HepG2 (cell line): ENCODE measurements around the gene CDH2. TPM values are rescaled to one million over a fixed set of nuclear protein-coding genes. Genes with fewer than 3 reads are reported as not detected.

Experiments
- ATAC-seq: fragments of 200-7000 bp; cut with Tn5 transposase; 3 replicates; pipeline ENCODE4 v1.9.1; 2020; ENCODE audit warnings: mild to moderate bottlenecking, moderate library complexity
- BruUV-seq: library from RNA; stranded (reverse); fragments of 400-500 nt; replicated peaks from 2 replicates; lab custom pipeline; 2021; lab: Mats Ljungman, UMichigan
- CTCF ChIA-PET: fragments of 300-600 bp; formaldehyde crosslinking; extraction: SDS; loops from one replicate; lab custom pipeline; 2021; ENCODE audit warnings: low total read pairs, inconsistent platforms, low intra/inter-chr PET ratio; lab: Yijun Ruan, JAX
- POLR2A ChIA-PET: fragments of 350-600 bp; sonication (Branson Sonifier 250); formaldehyde crosslinking; loops from one replicate; lab custom pipeline; 2020; ENCODE audit warnings: antibody characterized with exemption, inconsistent platforms; lab: Yijun Ruan, JAX
- DNase-seq: peaks from one replicate; pipeline ENCODE4 v3.0.0-alpha.2; 2015; ENCODE audit warnings: low spot score
- FAIRE-seq: peaks from 3 replicates; lab custom pipeline; 2011; peaks lifted over from hg19 to GRCh38; lab: Jason Lieb, UNC
- H2AFZ ChIP-seq: one replicate; pipeline ENCODE4 v1.6.1; 2011; ENCODE audit warnings: low read length, inconsistent platforms
- H3K27ac ChIP-seq: fragments of 300-600 bp; 3 replicates; pipeline ENCODE4 v1.8.0; 2011; ENCODE audit warnings: mixed run types, mild to moderate bottlenecking, mixed read lengths, low read length, inconsistent platforms; ENCODE audit not compliant: insufficient read depth; ENCODE audit errors: extremely low read length
- H3K27me3 ChIP-seq, 2 experiments: fragments of 200-600 bp in 1 of 2; 2 replicates in 1 of 2; 3 replicates in 1 of 2; pipeline versions ENCODE4 v1.6.0 to v1.8.0; 2011; ENCODE audit warnings: low read length in 2 of 2, mild to moderate bottlenecking in 2 of 2, moderate library complexity in 2 of 2, inconsistent platforms in 1 of 2; ENCODE audit not compliant: insufficient read depth in 2 of 2, control insufficient read depth in 1 of 2
- H3K36me3 ChIP-seq, 2 experiments: fragments of 200-600 bp in 1 of 2; replicated peaks in 1 of 2; 2 replicates in 1 of 2; 3 replicates in 1 of 2; pipeline versions ENCODE4 v1.5.1 to v1.8.0; 2011; ENCODE audit warnings: low read length in 2 of 2, inconsistent platforms in 1 of 2; ENCODE audit not compliant: insufficient read depth in 2 of 2, control insufficient read depth in 1 of 2
- H3K4me1 ChIP-seq: 2 replicates; pipeline ENCODE4 v1.5.1; 2012; ENCODE audit warnings: low read length, inconsistent platforms; ENCODE audit not compliant: insufficient read depth
- H3K4me2 ChIP-seq: 2 replicates; pipeline ENCODE4 v1.6.0; 2011; ENCODE audit warnings: low read depth, low read length, inconsistent platforms
- H3K4me3 ChIP-seq, 3 experiments: fragments of 200-600 bp in 1 of 3; sonication (generic), shearing (Covaris generic) in 1 of 3; replicated peaks in 1 of 3; 2 replicates each; pipeline ENCODE4 v1.5.1; 2011 to 2016; ENCODE audit warnings: low read length in 3 of 3, inconsistent platforms in 2 of 3, low read depth in 2 of 3, mild to moderate bottlenecking in 2 of 3, control low read depth in 1 of 3, mixed read lengths in 1 of 3; ENCODE audit not compliant: insufficient read depth in 1 of 3
- H3K79me2 ChIP-seq: one replicate; pipeline ENCODE4 v1.6.1; 2011; ENCODE audit warnings: low read length, inconsistent platforms; ENCODE audit not compliant: insufficient read depth
- H3K9ac ChIP-seq: 2 replicates; pipeline ENCODE4 v1.6.0; 2011; ENCODE audit warnings: mild to moderate bottlenecking, low read depth, low read length, inconsistent platforms; ENCODE audit not compliant: insufficient read depth
- H3K9me3 ChIP-seq: 2 replicates; pipeline ENCODE4 v1.5.1; 2012; ENCODE audit warnings: mild to moderate bottlenecking, low read length
- H4K20me1 ChIP-seq: 2 replicates; pipeline ENCODE4 v1.6.0; 2011; ENCODE audit warnings: inconsistent platforms, mild to moderate bottlenecking, low read length, moderate library complexity; ENCODE audit not compliant: insufficient read depth
- EP300 ChIP-seq, 3 experiments: sonication (generic) in 1 of 3; formaldehyde crosslinking in 1 of 3; IDR thresholded peaks; 2 replicates each; pipeline versions ENCODE4 v1.5.1 to v1.6.1; 2011 to 2020; ENCODE audit warnings: low read depth in 2 of 3, low read length in 2 of 3, borderline replicate concordance in 1 of 3, improper control_type of control experiment in 1 of 3, mild to moderate bottlenecking in 1 of 3, missing genetic modification reagents in 1 of 3, moderate library complexity in 1 of 3
- FOXA1 ChIP-seq, 2 experiments: fragments of 450-650 bp in 1 of 2; sonication (generic) in 1 of 2; formaldehyde crosslinking in 1 of 2; IDR thresholded peaks; 2 replicates each; pipeline versions ENCODE4 v1.4.0 to v1.6.1; 2016 to 2020; ENCODE audit warnings: missing genetic modification reagents in 1 of 2
- ISL2 ChIP-seq: sonication (generic); formaldehyde crosslinking; IDR thresholded peaks from 2 replicates; pipeline ENCODE4 v1.5.0; 2020; ENCODE audit warnings: missing genetic modification reagents
- MAFF ChIP-seq: IDR thresholded peaks from 2 replicates; pipeline ENCODE4 v1.6.1; 2011; ENCODE audit warnings: low read depth, low read length, improper control_type of control experiment
- MAFK ChIP-seq, 2 experiments: IDR thresholded peaks in 1 of 2; conservative IDR thresholded peaks in 1 of 2; 2 replicates each; pipeline ENCODE4 v1.6.1; 2011; ENCODE audit warnings: improper control_type of control experiment in 2 of 2, low read length in 2 of 2
- NCOA2 ChIP-seq: sonication (generic); formaldehyde crosslinking; IDR thresholded peaks from 2 replicates; pipeline ENCODE4 v1.8.0; 2022; ENCODE audit warnings: inconsistent platforms
- PPARG ChIP-seq: conservative IDR thresholded peaks from 2 replicates; pipeline ENCODE4 v1.6.1; 2016; ENCODE audit warnings: missing biosample characterization, missing genetic modification reagents
- SETDB1 ChIP-seq: sonication (generic); formaldehyde crosslinking; IDR thresholded peaks from 2 replicates; pipeline ENCODE4 v1.5.1; 2020; ENCODE audit warnings: missing genetic modification reagents, mild to moderate bottlenecking, borderline replicate concordance
- SIN3A ChIP-seq: IDR thresholded peaks from 2 replicates; pipeline ENCODE4 v1.6.1; 2011; ENCODE audit warnings: low read depth, mild to moderate bottlenecking, control low read depth, low read length, borderline replicate concordance
- SKIL ChIP-seq: sonication (generic); formaldehyde crosslinking; IDR thresholded peaks from 2 replicates; pipeline ENCODE4 v1.8.0; 2022; ENCODE audit warnings: missing genetic modification reagents, mild to moderate bottlenecking, moderate library complexity, borderline replicate concordance
- TCF7 ChIP-seq: sonication (generic); IDR thresholded peaks from 2 replicates; pipeline ENCODE4 v1.6.1; 2016; ENCODE audit warnings: antibody characterized with exemption, low read depth
- ZNF160 ChIP-seq: sonication (generic); formaldehyde crosslinking; IDR thresholded peaks from 2 replicates; pipeline ENCODE4 v1.8.0; 2022; ENCODE audit warnings: mild to moderate bottlenecking, inconsistent platforms, missing genetic modification reagents
- ZNF263 ChIP-seq: sonication (generic); formaldehyde crosslinking; IDR thresholded peaks from 2 replicates; pipeline ENCODE4 v1.4.0; 2020; ENCODE audit warnings: missing genetic modification reagents
- WGBS: methylation state at CpG from one replicate; pipeline ENCODE4 v1.1.6; 2017; ENCODE audit warnings: low lambda C conversion rate; 5-methylcytosine and 5-hydroxymethylcytosine counted together
- in situ Hi-C: cut with HindIII; loops from 2 replicates; pipeline ENCODE4 v1.10.0; 2017; ENCODE audit warnings: low pct_unique_long_range_greater_than_20kb; ENCODE audit not compliant: extremely low pct_ligation_motif_present
- intact Hi-C: fragments of 100-400 bp; cut with micrococcal nuclease; formaldehyde crosslinking; loops from one replicate; pipeline ENCODE4 v1.10.0; 2022; ENCODE audit not compliant: unreplicated experiment
- polyA plus RNA-seq, 8 experiments: library from polyadenylated mRNA; depleted of rRNA in 3 of 8; stranded (reverse) in 7 of 8; unstranded in 1 of 8; fragments of >200 nt; fragmentation: Illumina TruSeq in 4 of 8; extraction: Trizol in 4 of 8; gene quantifications; 2 replicates each; pipeline versions ENCODE4 v1.2.1 to v1.2.3, GENCODE V29; 2011 to 2016; ENCODE audit warnings: low read depth in 4 of 8, missing spikeins in 1 of 8, mixed read lengths in 1 of 8; ENCODE audit not compliant: insufficient read depth in 1 of 8
- total RNA-seq, 5 experiments: library from RNA; depleted of rRNA; stranded (reverse); fragments of >200 nt; fragmentation: Illumina TruSeq; extraction: Trizol; gene quantifications; 2 replicates each; pipeline ENCODE4 v1.2.3, GENCODE V29; 2016; ENCODE audit warnings: low read depth in 1 of 5

CDH2 gene
- total and polyA plus RNA-seq, 2 of the 13 experiments (the other 11 are each of a cell fraction or from before 2014, with no cell fraction given): 18.6 to 36.1 TPM

GRCh38 chr18:28163201-28163775 lies 13.6 kb downstream of the CDH2 start:
- Histone ChIP-seq H3K9me3 (no peaks in the 10 kb centered on the region), H3K36me3 (peaks cover 0 to 2% of the 10 kb centered on the region in 2 experiments; a peak in 1 of 5 replicates), H3K27me3 (no peaks in the 10 kb centered on the region), H3K27ac (no peak overlapping the region), H3K4me3 (no peak overlapping the region), H3K4me1 (peaks cover 89% of the 10 kb centered on the region), H3K9ac (no peak overlapping the region), H4K20me1 (peaks cover 9% of the 10 kb centered on the region), H3K79me2 (peaks cover 79% of the 10 kb centered on the region), H3K4me2 (no peak overlapping the region), H2AFZ (no peak overlapping the region)
- in situ Hi-C loops: no loop called here
- DNase-seq (no peak), ATAC-seq (no peak), FAIRE-seq (no peak)
- CTCF ChIA-PET: no interaction called here
- intact Hi-C loops: no loop called here
- BruUV-seq: no TSS peak
- 94% methylated on average over 2 of the region's 2 CpGs for WGBS
- TF ChIP-seq SIN3A: no peak
- TF ChIP-seq MAFK (conservative IDR thresholded peaks at IDR 0.05 in 1 of 2, IDR thresholded peaks at IDR 0.05 in 1 of 2; ENCODE audit: low read length in 2 of 2): peak; percentile 89 to 97
- peak; percentile 92 for TF ChIP-seq MAFF
- POLR2A ChIA-PET: no interaction called here

GRCh38 chr18:28161608-28162599 lies 15.0 kb downstream of the CDH2 start:
- Histone ChIP-seq H3K4me2 (no peak overlapping the region), H2AFZ (no peak overlapping the region), H3K4me1 (peaks cover 75% of the 10 kb centered on the region), H3K9me3 (no peaks in the 10 kb centered on the region), H3K79me2 (peaks cover 85% of the 10 kb centered on the region), H3K27ac (no peak overlapping the region), H3K27me3 (no peaks in the 10 kb centered on the region), H3K36me3 (peaks cover 0 to 3% of the 10 kb centered on the region in 2 experiments; a peak in 2 of 5 replicates), H3K9ac (no peak overlapping the region), H4K20me1 (peaks cover 9% of the 10 kb centered on the region), H3K4me3 (no peak overlapping the region)
- peak; percentile 46 for DNase-seq
- ATAC-seq: peak; percentile 54; the same call in 2 of the 3 replicates
- ChIA-PET CTCF (no interaction called here), POLR2A (interaction anchor here (0.9 to 1.7 kb wide), 5 partner anchors 7 to 34 kb away, joined by 3 to 6 read pairs (median 3); no protein-coding TSS in a partner anchor)
- 73% methylated on average over 9 of the region's 9 CpGs for WGBS
- no peak for FAIRE-seq
- in situ Hi-C loops: no loop called here
- no TSS peak for BruUV-seq
- intact Hi-C loops: no loop called here
- TF ChIP-seq ZNF263 (CRISPR knock-in tag): peak; percentile 49; the same call in 1 of the 2 replicates
- TF ChIP-seq ZNF160 (CRISPR knock-in tag): no peak
- TF ChIP-seq NCOA2: peak; percentile 79; the same call in 1 of the 2 replicates
- no peak for TF ChIP-seq SETDB1 (CRISPR knock-in tag)
- no peak for TF ChIP-seq FOXA1 (IDR thresholded peaks at IDR 0.05)
- TF ChIP-seq FOXA1 (CRISPR knock-in tag; IDR thresholded peaks at IDR 0.05): peak; percentile 12; the same call in 1 of the 2 replicates
- peak; percentile 38; the same call in 1 of the 2 replicates for TF ChIP-seq ISL2 (CRISPR knock-in tag)
- no peak for TF ChIP-seq SKIL
- 0 out of 2 replicates have a peak, but pooled peaks have one; percentile 38 for TF ChIP-seq PPARG (CRISPR knock-in tag)
- peak; percentile 37; the same call in 1 of the 2 replicates for TF ChIP-seq TCF7
- peak in 1 of 2 experiments; percentile 59; a peak in 1 of 4 replicates for TF ChIP-seq EP300 (IDR thresholded peaks at IDR 0.05; ENCODE audit: low read depth in 2 of 2, low read length in 2 of 2)
- no peak for TF ChIP-seq EP300 (CRISPR knock-in tag; IDR thresholded peaks at IDR 0.05; ENCODE audit: borderline replicate concordance)
